Right lobe of liver (tissue), 6 donors: ENCODE measurements around the gene MKI67. TPM values are rescaled to one million over a fixed set of nuclear protein-coding genes. Genes with fewer than 3 reads are reported as not detected.
"Not testable (repeated sequence)": the region's sequence is repeated elsewhere in the genome, so short reads cannot be mapped to it uniquely, and the experiment has no call there.

Experiments
- ATAC-seq, 4 donors: fragments of 200-7000 bp; cut with Tn5 transposase; one replicate each; pipeline ENCODE4 v1.9.1; 2020; ENCODE audit warnings: mild to moderate bottlenecking in 4 of 4, moderate library complexity in 4 of 4
- DNase-seq, 3 donors: peaks; one replicate each; pipeline ENCODE4 v3.0.0-alpha.2; 2020
- H3K27ac ChIP-seq, 3 donors: fragments of 200-600 bp; one replicate each; pipeline ENCODE4 v1.8.0; 2022
- H3K27me3 ChIP-seq, 2 donors: fragments of 200-600 bp; one replicate each; pipeline ENCODE4 v1.8.0; 2022
- H3K36me3 ChIP-seq, 4 donors: fragments of 200-600 bp; sonication (generic) in 1 of 4; one replicate each; pipeline versions ENCODE4 v1.5.1 to v1.8.0; 2017 to 2022; ENCODE audit warnings: control low read depth in 1 of 4
- H3K4me1 ChIP-seq, 4 donors: fragments of 200-600 bp; sonication (generic) in 1 of 4; one replicate each; pipeline versions ENCODE4 v1.5.1 to v1.8.0; 2017 to 2022; ENCODE audit warnings: control low read depth in 1 of 4
- H3K4me3 ChIP-seq, 3 donors: fragments of 200-600 bp; one replicate each; pipeline ENCODE4 v1.8.0; 2022
- H3K9me3 ChIP-seq, 4 donors: fragments of 200-600 bp; sonication (generic) in 1 of 4; one replicate each; pipeline versions ENCODE4 v1.5.1 to v1.8.0; 2017 to 2022; ENCODE audit warnings: control low read depth in 1 of 4
- POLR2A ChIP-seq: fragments of 450-650 bp; IDR thresholded peaks from one replicate; pipeline ENCODE4 v1.6.1; 2017; ENCODE audit warnings: antibody characterized with exemption, mild to moderate bottlenecking
- WGBS: methylation state at CpG from one replicate; pipeline ENCODE4 v1.1.6; 2018; ENCODE audit warnings: low coverage, low lambda C conversion rate; ENCODE audit not compliant: insufficient coverage; ENCODE audit errors: missing lambda C conversion rate; 5-methylcytosine and 5-hydroxymethylcytosine counted together
- intact Hi-C, 2 donors: fragments of 100-400 bp; cut with DNase I; formaldehyde crosslinking; loops; one replicate each; pipeline versions ENCODE4 v1.11.2 to v1.14.1; 2022
- total RNA-seq, 6 experiments: library from RNA; depleted of rRNA in 2 of 6; stranded (reverse); fragments of >200 nt in 2 of 6; fragmentation: NEBNext Ultra II Directional in 3 of 6; extraction: Animal tissue kit (Norgen Biotek cat#: 25700) in 3 of 6; gene quantifications; one replicate each; pipeline versions ENCODE4 v1.1.0 to v1.2.4, GENCODE V29; 2016 to 2023
- TF ChIP-seq, protein P1 (sequence below), 4 donors: fragments of 200-600 bp in 3 of 4; fragments of 450-650 bp in 1 of 4; IDR thresholded peaks; one replicate each; pipeline versions ENCODE4 v1.5.1 to v1.8.0; 2016 to 2022; ENCODE audit warnings: antibody characterized with exemption in 4 of 4, mild to moderate bottlenecking in 2 of 4
- donor health status: DM: no; HTN: yes; CAD: no.
- donor health status: DM: no; HTN: no; CAD: no.
- donor health status: DM: no; HTN: no; CAD: no.
- donor health status: DM: no; HTN: yes; CAD: no.
- donor health status: DM: no; HTN: yes; CAD: no.

The MKI67 gene
- total RNA-seq, 6 experiments from 2014 or later = 0.42 to 4.6 (median 1.9) TPM

GRCh38 chr10:128144547-128144946 is 18.3 kb upstream of the MKI67 start:
- no peak for TF ChIP-seq POLR2A
- TF ChIP-seq, protein P1, sequence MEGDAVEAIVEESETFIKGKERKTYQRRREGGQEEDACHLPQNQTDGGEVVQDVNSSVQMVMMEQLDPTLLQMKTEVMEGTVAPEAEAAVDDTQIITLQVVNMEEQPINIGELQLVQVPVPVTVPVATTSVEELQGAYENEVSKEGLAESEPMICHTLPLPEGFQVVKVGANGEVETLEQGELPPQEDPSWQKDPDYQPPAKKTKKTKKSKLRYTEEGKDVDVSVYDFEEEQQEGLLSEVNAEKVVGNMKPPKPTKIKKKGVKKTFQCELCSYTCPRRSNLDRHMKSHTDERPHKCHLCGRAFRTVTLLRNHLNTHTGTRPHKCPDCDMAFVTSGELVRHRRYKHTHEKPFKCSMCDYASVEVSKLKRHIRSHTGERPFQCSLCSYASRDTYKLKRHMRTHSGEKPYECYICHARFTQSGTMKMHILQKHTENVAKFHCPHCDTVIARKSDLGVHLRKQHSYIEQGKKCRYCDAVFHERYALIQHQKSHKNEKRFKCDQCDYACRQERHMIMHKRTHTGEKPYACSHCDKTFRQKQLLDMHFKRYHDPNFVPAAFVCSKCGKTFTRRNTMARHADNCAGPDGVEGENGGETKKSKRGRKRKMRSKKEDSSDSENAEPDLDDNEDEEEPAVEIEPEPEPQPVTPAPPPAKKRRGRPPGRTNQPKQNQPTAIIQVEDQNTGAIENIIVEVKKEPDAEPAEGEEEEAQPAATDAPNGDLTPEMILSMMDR (IDR thresholded peaks at IDR 0.05) = no peak
- no peaks in the 10 kb centered on the region for H3K9me3 ChIP-seq
- no peak overlapping the region for H3K27ac ChIP-seq
- 100% methylated on average over 1 of the region's 1 CpG for WGBS
- no peaks in the 10 kb centered on the region for H3K27me3 ChIP-seq
- no peak for DNase-seq
- no peak for ATAC-seq
- no peak overlapping the region for H3K4me3 ChIP-seq
- intact Hi-C loops = loop anchor here in 1 of 2 donors (10.0 kb wide), 1 partner anchor 70 kb away; no protein-coding TSS in a partner anchor
- H3K36me3 ChIP-seq = no peaks in the 10 kb centered on the region
- H3K4me1 ChIP-seq = no peaks in the 10 kb centered on the region

GRCh38 chr10:128143531-128143930 is 17.3 kb upstream of the MKI67 start:
- TF ChIP-seq, protein P1 (IDR thresholded peaks at IDR 0.05) = no peak
- TF ChIP-seq POLR2A = no peak
- no peaks in the 10 kb centered on the region for H3K4me1 ChIP-seq
- no peak overlapping the region for H3K27ac ChIP-seq
- WGBS = 100% methylated on average over 2 of the region's 2 CpGs
- no peaks in the 10 kb centered on the region for H3K9me3 ChIP-seq
- H3K4me3 ChIP-seq = no peak overlapping the region
- DNase-seq = no peak
- H3K27me3 ChIP-seq = no peaks in the 10 kb centered on the region
- no peaks in the 10 kb centered on the region for H3K36me3 ChIP-seq
- intact Hi-C loops = loop anchor here in 1 of 2 donors (10.0 kb wide), 1 partner anchor 69 kb away; no protein-coding TSS in a partner anchor
- ATAC-seq = peak in 1 of 4 donors; percentile 22

DNA sequence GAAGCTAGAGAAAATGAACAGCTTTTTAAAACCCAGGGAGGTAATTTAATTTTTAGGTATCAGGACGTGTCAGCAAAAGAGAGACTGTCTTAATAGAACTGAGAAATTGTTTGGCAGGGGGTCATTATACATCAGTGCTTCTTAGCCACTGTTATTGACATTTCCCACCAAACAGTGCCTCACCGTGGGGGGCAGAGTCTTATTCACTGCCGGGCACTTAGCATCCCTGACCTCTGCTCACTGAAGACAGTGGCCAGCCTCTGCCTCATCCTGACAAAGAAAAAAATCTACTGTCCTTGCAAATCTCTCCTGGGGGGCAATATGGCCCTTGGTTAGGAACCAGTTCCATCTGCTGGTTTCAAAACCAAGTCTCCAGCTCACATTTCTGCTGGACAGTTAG is 14.2 kb upstream of the MKI67 start:
- Histone ChIP-seq H3K9me3 (no peaks in the 10 kb centered on the region), H3K27ac (no peak overlapping the region), H3K27me3 (peaks cover 0 to 9% of the 10 kb centered on the region in 2 donors), H3K4me3 (no peak overlapping the region), H3K36me3 (no peaks in the 10 kb centered on the region), H3K4me1 (no peaks in the 10 kb centered on the region)
- WGBS = 47% methylated on average over 3 of the region's 3 CpGs
- DNase-seq = no peak
- ATAC-seq = no peak
- no peak for TF ChIP-seq POLR2A
- TF ChIP-seq, protein P1 (IDR thresholded peaks at IDR 0.05) = no peak
- intact Hi-C loops = loop anchor here in 1 of 2 donors (10.0 kb wide), 1 partner anchor 66 kb away; no protein-coding TSS in a partner anchor

GRCh38 chr10:128138429-128138828 is 12.2 kb upstream of the MKI67 start:
- H3K4me1 ChIP-seq, H3K4me3 ChIP-seq, intact Hi-C loops, DNase-seq, H3K36me3 ChIP-seq, H3K9me3 ChIP-seq, H3K27ac ChIP-seq: not testable (repeated sequence)
- peaks cover 0 to 15% of the 10 kb centered on the region in 2 donors for H3K27me3 ChIP-seq
- peak in 1 of 4 donors; percentile 29 for ATAC-seq
- 54% methylated on average over 11 of the region's 11 CpGs for WGBS

GRCh38 chr10:128137877-128138276 is 11.7 kb upstream of the MKI67 start:
- TF ChIP-seq, protein P1 (IDR thresholded peaks at IDR 0.05) = no peak
- no peak for TF ChIP-seq POLR2A
- 0% methylated on average over 1 of the region's 1 CpG for whole genome bisulfite sequencing
- Histone ChIP-seq H3K4me3 (no peak overlapping the region), H3K27me3 (peaks cover 0 to 15% of the 10 kb centered on the region in 2 donors), H3K27ac (no peak overlapping the region), H3K36me3 (no peaks in the 10 kb centered on the region), H3K9me3 (no peaks in the 10 kb centered on the region), H3K4me1 (no peaks in the 10 kb centered on the region)
- ATAC-seq (peak in 1 of 4 donors; percentile 86), DNase-seq (no peak)
- intact Hi-C loops = no loop called here
